HG02981 (cell line): ENCODE measurements around the gene WAPL.

Experiments
- ATAC-seq: cut with Tn5 transposase; IDR thresholded peaks from one replicate; pipeline ENCODE4 v1.9.1; 2021; ENCODE audit warnings: mild to moderate bottlenecking, moderate library complexity; ENCODE audit not compliant: unreplicated experiment

Gene WAPL

GRCh38 chr10:86481761-86482160 is 39.8 kb downstream of the WAPL start:
- ATAC-seq, result no peak

- no peak for ATAC-seq
Observed at GRCh38 chr10:86480571-86480970, 41.0 kb downstream of the WAPL start.

GRCh38 chr10:86472061-86472460 is 49.5 kb downstream of the WAPL start:
- ATAC-seq, result no peak

DNA sequence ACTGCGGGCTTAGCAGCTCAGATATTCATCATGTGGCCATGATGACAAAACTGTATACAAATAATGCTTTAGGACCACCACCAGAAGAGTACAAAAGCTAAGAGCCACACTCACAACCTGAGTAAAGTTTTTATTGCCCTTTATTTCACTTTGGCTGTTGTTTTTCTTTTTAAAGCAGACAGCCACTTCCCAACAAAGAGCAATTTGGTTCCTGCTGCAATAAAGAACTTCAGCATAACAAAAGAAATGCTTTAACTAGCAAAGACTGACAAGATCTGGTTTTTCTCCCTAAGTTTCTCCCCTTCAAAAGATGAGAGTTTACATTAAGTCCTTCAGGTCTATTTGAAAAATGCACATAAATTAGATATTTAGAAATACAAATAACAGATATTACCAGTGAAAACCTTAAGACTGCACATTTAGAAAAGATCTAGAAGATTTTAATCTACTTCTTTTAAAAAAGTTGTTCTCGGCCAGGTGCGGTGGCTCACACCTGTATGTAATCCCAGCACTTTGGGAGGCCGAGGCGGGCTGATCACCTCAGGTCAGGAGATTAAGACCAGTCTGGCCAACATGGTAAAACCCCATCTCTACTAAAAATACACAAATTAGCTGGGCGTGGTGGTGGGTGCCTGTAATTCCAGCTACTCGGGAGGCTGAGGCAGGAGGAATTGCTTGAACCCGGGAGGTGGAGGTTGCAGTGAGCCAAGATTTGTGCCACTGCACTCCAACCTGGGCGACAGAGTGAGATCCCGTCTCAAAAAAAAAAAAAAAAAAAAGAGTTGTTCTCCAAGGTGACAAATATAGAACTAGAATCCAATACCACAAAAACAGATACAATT is 59.4 kb downstream of the WAPL start:
- ATAC-seq, result no peak

DNA sequence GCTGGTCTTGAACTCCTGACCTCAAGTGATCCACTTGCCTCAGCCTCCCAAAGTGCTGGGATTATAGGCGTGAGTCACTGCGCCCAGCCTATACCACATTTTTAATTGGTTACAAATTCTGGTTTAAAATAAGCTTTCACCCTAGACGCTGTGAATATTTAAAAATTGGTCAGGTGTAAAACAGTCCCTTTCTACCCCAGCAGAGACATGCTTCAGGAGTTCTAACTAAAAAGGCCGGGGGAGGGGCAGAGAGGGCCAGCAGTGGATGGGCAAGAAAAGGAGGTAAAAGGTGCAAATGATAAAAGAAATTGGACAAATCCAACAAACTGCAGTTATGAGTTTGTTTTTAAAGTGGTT is 70.0 kb downstream of the WAPL start:
- ATAC-seq, result peak; percentile 62

DNA sequence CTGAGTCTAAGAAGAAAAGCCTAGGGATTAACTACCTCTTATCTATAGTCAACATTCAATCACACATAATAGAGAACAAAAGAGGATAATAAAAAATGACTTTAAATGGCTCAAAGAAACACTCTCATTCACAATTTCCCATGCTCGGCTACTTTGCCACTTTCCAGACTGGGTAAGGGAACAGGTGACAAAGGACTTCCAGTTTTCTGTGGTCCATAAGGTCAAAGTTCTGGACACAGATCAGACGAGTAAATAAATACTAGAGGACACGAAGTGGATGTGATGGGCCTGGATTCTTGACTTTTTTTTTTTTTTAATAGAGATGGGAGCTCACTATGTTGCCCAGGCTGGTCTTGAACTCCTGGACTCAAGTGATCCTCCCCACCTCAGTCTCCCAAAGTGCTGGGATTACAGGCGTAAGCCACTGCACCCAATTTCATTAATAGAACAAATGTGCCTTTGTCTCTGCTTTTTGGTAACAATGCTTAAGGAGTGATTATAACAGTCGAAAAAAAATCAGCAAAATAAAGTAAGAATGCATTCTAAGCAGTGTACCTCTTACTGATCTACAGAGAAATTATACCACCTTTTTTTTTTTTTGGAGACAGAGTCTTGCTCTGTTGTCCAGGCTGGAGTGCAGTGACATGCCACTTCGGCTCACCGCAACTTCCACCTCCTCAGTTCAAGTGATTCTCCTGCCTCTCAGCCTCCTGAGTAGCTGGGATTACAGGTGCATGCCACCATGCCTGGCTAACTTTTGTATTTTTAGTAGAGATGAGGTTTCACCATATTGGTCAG is 70.6 kb downstream of the WAPL start:
- ATAC-seq, result no peak

- no peak for ATAC-seq
Observed at GRCh38 chr10:86449926-86450558, 71.5 kb downstream of the WAPL start.

DNA sequence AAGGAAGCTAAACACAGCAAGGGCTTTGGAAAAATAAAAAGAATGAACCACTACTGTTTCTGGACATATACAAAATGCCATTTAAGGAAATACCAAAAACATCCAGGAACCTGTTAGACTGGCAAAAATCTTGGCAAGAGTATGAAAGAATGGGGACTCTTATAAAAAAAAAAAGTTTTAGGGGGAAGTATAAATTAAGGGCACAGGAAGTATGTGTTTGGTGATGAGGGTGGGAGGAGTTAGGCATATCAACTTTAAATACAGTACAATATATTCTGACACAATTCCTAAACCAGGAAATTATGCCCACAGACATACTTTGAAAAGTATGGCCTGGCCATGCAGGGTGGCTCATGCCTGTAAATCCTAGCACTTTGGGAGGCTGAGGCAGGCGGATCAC is 74.2 kb downstream of the WAPL start:
- ATAC-seq, result no peak

DNA sequence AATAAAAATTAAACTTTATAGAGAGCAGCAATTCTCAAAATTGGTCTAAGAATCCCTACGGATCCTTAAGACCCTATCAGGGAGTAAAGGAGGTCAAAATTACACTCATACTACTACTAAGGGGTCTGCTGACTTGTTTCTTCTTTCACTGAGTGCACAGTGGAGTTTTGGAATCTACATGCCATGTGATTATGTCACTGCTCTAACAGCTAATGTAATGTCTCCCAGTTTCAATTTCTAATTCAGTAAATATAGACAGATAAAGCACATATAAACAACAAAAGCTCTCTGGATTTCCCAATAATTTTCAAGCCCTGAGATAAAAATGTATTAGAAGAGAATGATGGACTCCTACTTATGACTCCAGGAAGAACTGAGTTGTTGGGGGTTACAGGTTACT is 74.6 kb downstream of the WAPL start:
- ATAC-seq, result no peak

DNA sequence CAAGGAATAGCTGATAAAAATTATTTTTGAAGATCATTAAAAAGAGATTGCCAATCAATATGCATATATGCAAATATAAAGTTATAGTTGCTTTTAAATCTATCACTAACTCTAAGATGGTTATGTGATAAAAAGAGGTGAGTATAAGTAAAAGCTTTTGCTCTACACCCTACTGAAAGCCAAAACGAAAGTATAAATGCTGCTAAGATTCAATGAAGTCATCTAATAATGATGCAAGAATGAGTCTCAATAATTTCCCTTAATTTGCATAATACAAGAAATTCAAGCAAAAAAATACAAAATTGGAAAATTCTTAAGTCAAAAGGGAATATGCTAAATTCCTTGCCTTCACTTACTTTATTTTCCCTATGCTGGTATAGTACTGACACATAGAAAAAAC is 75.2 kb downstream of the WAPL start:
- ATAC-seq, result no peak

DNA sequence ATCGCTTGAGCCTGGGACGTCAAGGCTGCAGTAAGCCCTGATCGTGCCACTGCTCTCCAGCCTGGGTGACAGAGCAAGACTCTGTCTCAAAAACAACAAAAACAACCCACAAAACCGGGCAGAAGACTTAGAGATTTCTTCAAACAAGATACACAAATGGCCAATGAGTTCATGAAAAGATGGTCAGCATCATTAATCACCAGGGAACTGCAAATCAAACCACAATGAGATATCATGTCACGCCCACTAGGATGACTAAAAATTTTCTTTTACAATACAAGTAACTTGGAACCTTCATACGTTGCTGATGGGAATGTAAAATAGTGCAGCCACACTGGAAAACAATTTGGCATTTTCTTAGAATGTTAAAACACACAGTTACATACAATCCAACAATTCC is 77.7 kb downstream of the WAPL start:
- ATAC-seq, result no peak

GRCh38 chr10:86443069-86443468 is 78.5 kb downstream of the WAPL start:
- no peak for ATAC-seq

GRCh38 chr10:86440874-86441843 is 80.4 kb downstream of the WAPL start:
- no peak for ATAC-seq

- no peak for ATAC-seq
Observed at GRCh38 chr10:86439544-86439943, 82.0 kb downstream of the WAPL start.

DNA sequence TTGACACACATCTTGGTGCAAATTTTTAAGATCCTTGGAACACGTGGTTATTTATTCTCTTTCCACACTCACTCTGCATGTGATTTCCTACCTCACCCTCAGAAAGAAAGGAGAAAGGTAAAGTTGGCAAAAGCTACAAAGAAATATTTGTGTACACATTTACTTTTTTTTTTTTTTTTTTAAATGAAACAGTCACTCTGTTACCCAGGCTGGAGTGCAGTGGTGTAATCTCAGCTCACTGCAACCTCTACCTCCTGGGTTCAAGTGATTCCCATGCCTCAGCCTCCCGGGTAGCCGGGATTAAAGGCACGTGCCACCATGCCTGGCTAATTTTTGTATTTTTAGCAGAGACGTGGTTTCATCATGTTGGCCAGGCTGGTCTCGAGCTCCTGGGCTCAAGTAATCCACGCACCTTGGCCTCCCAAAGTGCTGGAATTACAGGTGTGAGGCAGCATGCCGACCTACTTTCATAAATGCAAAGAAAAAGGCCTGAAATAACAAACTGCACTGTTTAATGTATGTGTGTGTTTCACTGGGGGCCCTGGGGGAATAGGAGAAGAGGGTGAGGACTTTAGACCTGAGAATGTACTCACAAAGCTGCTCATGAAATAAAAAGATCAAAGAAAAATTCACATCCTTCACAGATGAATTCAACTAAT is 83.4 kb downstream of the WAPL start:
- ATAC-seq, result no peak

DNA sequence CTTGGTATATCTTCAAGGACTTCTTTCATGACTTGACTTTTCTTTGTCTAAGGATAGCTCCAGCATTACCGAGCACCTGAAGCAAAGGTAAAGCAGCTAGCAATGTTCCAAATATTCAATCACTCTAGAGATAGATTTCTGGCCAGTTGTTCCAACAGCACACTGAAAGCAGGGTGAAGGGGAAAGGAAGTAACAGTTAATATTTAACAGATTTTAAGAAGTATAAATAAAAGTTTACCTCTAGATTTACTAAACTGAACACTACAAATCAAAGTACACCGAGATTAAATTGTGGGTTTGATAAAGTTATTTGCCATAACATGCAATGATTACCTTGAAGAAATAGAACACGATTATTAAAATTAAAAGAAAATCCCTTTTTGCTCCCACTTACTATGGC is 84.1 kb downstream of the WAPL start:
- ATAC-seq, result no peak

DNA sequence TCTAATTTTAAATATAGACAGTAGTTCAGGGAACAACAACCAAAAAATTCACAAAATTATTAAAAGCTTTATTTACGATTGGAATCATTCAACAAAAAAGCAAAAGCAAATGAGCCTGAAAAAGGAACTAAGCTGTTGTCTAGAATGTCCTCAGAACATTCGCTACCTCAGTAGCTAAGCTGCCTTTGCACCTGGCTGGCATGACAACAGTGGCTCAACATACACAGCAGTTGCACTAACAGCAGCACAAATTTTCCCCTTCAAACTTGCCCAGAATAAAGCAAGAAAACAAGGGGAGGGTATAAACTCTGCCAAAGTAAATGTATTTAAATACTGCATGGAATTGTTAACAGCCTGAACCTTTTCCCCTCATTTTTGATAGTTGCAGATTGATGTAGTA is 84.6 kb downstream of the WAPL start:
- no peak for ATAC-seq

- no peak for ATAC-seq
Observed at GRCh38 chr10:86434656-86435055, 86.9 kb downstream of the WAPL start.

DNA sequence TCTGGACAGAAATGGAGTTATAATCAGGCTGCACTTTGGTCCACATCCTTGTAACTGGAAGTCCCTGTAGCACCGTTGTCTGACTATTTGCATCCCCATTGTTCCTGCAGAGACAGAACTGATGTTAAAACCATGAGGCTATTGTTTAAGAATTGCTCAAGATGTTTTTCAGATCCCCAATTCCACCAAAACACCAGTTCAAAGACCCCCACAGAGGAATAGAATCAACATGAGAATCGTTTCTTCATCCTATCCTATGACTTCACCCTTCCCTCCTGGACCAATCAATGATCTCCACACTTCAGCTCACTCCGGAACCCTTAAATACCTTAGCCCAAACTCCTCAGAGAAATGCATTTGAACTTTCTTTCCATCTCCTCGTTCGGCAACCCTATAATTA is 97.9 kb downstream of the WAPL start:
- ATAC-seq, result no peak

DNA sequence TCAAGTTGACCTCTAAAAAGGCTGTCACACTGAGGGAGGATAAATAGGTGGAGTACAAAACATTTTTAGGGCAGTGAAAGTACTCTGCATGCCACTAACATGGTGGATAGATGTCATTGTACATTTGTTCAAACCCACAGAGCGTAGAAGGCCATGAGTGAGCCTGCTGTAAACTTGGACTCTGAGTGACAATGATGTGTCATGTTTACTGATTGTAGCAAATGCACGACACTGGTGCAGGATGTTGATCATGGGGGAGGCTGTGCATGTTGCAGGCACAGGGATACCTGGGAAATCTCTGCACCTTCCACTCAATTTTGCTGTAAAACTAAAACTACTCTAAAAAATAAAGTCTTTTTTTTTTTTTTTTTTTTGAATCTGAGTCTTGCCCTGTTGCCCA is 102.5 kb downstream of the WAPL start:
- no peak for ATAC-seq
